Mesothelial cell of epicardium (in vitro differentiated cells): ENCODE measurements around the gene R3HDM2. TPM values are rescaled to one million over a fixed set of nuclear protein-coding genes. Genes with fewer than 3 reads are reported as not detected.

Experiments
- DNase-seq, 2 experiments: peaks; one replicate each; pipeline ENCODE4 v3.0.0; 2021; ENCODE audit warnings: low spot score in 2 of 2; ENCODE audit not compliant: unreplicated experiment in 2 of 2
- H3K27ac Mint-ChIP-seq: 2 replicates; pipeline ENCODE4 v1.8.0; 2021; ENCODE audit warnings: mixed read lengths
- H3K27me3 Mint-ChIP-seq: 2 replicates; pipeline ENCODE4 v1.8.0; 2021; ENCODE audit warnings: low read depth, mixed read lengths
- H3K36me3 Mint-ChIP-seq: 2 replicates; pipeline ENCODE4 v1.8.0; 2021; ENCODE audit warnings: mixed read lengths
- H3K4me1 Mint-ChIP-seq: 2 replicates; pipeline ENCODE4 v1.8.0; 2021; ENCODE audit warnings: mixed read lengths
- H3K4me3 Mint-ChIP-seq: 2 replicates; pipeline ENCODE4 v1.8.0; 2021; ENCODE audit warnings: mild to moderate bottlenecking, moderate library complexity, mixed read lengths
- H3K9me3 Mint-ChIP-seq: 2 replicates; pipeline ENCODE4 v1.8.0; 2021; ENCODE audit warnings: mixed read lengths
- total RNA-seq: library from RNA; stranded (reverse); gene quantifications from 3 replicates; pipeline ENCODE4 v1.2.1, GENCODE V29; 2021
- TF ChIP-seq, protein P1 (sequence below): fragments of 200-600 bp; sonication (generic); IDR thresholded peaks from one replicate; pipeline ENCODE4 v1.5.0; 2021; ENCODE audit warnings: antibody characterized with exemption; ENCODE audit not compliant: unreplicated experiment

R3HDM2 gene
- total RNA-seq, 1 donor from 2014 or later = 111 TPM

DNA sequence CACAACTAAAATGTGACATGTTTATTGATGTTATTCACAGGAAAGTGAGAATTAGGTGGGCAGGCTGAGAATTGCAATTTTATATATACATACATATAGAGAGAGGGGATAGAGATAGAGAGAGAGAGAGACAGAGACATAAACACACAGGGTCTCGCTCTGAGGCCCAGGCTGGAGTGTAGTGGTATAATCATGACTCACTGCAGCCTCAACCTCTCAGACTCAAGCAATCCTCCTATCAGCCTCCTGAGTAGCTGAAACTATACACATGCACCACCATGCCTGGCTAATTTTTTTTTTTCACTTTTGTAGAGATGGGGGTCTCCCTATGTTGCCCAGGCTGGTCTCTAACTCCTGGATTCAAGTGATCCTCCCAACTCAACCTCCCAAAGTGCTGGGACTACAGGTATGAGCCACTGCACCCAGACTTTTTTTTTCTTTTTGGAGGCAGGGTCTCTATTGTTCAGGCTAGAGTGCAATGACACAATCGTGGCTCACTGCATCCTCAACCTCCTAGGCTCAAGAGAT, 49.1 kb downstream of the R3HDM2 start:
- no peaks in the 10 kb centered on the region for H3K9me3 Mint-ChIP-seq
- no peak overlapping the region for H3K4me3 Mint-ChIP-seq
- H3K27ac Mint-ChIP-seq = no peak overlapping the region
- no peak for DNase-seq
- TF ChIP-seq, protein P1, sequence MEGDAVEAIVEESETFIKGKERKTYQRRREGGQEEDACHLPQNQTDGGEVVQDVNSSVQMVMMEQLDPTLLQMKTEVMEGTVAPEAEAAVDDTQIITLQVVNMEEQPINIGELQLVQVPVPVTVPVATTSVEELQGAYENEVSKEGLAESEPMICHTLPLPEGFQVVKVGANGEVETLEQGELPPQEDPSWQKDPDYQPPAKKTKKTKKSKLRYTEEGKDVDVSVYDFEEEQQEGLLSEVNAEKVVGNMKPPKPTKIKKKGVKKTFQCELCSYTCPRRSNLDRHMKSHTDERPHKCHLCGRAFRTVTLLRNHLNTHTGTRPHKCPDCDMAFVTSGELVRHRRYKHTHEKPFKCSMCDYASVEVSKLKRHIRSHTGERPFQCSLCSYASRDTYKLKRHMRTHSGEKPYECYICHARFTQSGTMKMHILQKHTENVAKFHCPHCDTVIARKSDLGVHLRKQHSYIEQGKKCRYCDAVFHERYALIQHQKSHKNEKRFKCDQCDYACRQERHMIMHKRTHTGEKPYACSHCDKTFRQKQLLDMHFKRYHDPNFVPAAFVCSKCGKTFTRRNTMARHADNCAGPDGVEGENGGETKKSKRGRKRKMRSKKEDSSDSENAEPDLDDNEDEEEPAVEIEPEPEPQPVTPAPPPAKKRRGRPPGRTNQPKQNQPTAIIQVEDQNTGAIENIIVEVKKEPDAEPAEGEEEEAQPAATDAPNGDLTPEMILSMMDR = no peak
- H3K4me1 Mint-ChIP-seq = peaks cover 4% of the 10 kb centered on the region
- H3K36me3 Mint-ChIP-seq = peaks cover 12% of the 10 kb centered on the region
- no peaks in the 10 kb centered on the region for H3K27me3 Mint-ChIP-seq

GRCh38 chr12:57380300-57380699, 50.5 kb downstream of the R3HDM2 start:
- H3K36me3 Mint-ChIP-seq = peaks cover 7% of the 10 kb centered on the region
- peaks cover 4% of the 10 kb centered on the region for H3K4me1 Mint-ChIP-seq
- no peaks in the 10 kb centered on the region for H3K9me3 Mint-ChIP-seq
- no peak overlapping the region for H3K4me3 Mint-ChIP-seq
- TF ChIP-seq, protein P1 = no peak
- H3K27me3 Mint-ChIP-seq = no peaks in the 10 kb centered on the region
- no peak for DNase-seq
- H3K27ac Mint-ChIP-seq = peak overlapping the region; percentile 22

- Mint-ChIP-seq H3K27ac (peak overlapping the region; percentile 6), H3K4me1 (peaks cover 8% of the 10 kb centered on the region), H3K9me3 (no peaks in the 10 kb centered on the region), H3K36me3 (peaks cover 7% of the 10 kb centered on the region), H3K27me3 (no peaks in the 10 kb centered on the region), H3K4me3 (no peak overlapping the region)
- DNase-seq = no peak
- TF ChIP-seq, protein P1 = no peak
Observed at GRCh38 chr12:57377103-57377840, 53.6 kb downstream of the R3HDM2 start.

- peaks cover 20% of the 10 kb centered on the region for H3K4me1 Mint-ChIP-seq
- DNase-seq = no peak
- peaks cover 4% of the 10 kb centered on the region for H3K9me3 Mint-ChIP-seq
- peaks cover 6% of the 10 kb centered on the region for H3K36me3 Mint-ChIP-seq
- TF ChIP-seq, protein P1 = no peak
- no peak overlapping the region for H3K4me3 Mint-ChIP-seq
- H3K27ac Mint-ChIP-seq = no peak overlapping the region
- H3K27me3 Mint-ChIP-seq = no peaks in the 10 kb centered on the region
Observed at GRCh38 chr12:57372233-57372632, 58.6 kb downstream of the R3HDM2 start.

GRCh38 chr12:57370696-57371095, 60.1 kb downstream of the R3HDM2 start:
- peak overlapping the region; percentile 58 for H3K27ac Mint-ChIP-seq

More at GRCh38 chr12:57370696-57371095, 60.1 kb downstream of the R3HDM2 start:
- no peak overlapping the region for H3K4me3 Mint-ChIP-seq
- no peak for DNase-seq
- peaks cover 19% of the 10 kb centered on the region for H3K4me1 Mint-ChIP-seq
- H3K27me3 Mint-ChIP-seq = no peaks in the 10 kb centered on the region
- peaks cover 18% of the 10 kb centered on the region for H3K36me3 Mint-ChIP-seq
- TF ChIP-seq, protein P1 = no peak
- H3K9me3 Mint-ChIP-seq = peaks cover 15% of the 10 kb centered on the region
